Effector memory CD8-positive, alpha-beta T cell (primary cell): ENCODE results near the gene TOX2.

Experiments
- ATAC-seq: fragments of 150-1000 bp; cut with Tn5 transposase; replicated peaks from 2 replicates; pipeline ENCODE4 v1.10.0; 2021; ENCODE audit warnings: mild to moderate bottlenecking, moderate library complexity
- DNase-seq, 3 experiments: peaks; one replicate each; pipeline ENCODE4 v3.0.0; 2021
- H3K27ac Mint-ChIP-seq, 2 donors: one replicate each; pipeline ENCODE4 v1.8.0; 2022; ENCODE audit warnings: mild to moderate bottlenecking in 2 of 2, mixed read lengths in 2 of 2, moderate library complexity in 2 of 2
- H3K27me3 Mint-ChIP-seq, 2 donors: one replicate each; pipeline ENCODE4 v1.8.0; 2022; ENCODE audit warnings: mixed read lengths in 2 of 2
- H3K36me3 Mint-ChIP-seq: one replicate; pipeline ENCODE4 v1.8.0; 2022; ENCODE audit warnings: mild to moderate bottlenecking, moderate library complexity, mixed read lengths; ENCODE audit not compliant: insufficient read depth
- H3K4me1 Mint-ChIP-seq, 2 donors: one replicate each; pipeline ENCODE4 v1.8.0; 2022; ENCODE audit warnings: low read depth in 2 of 2, mixed read lengths in 2 of 2
- H3K4me3 Mint-ChIP-seq, 2 donors: one replicate each; pipeline ENCODE4 v1.8.0; 2022; ENCODE audit warnings: mild to moderate bottlenecking in 2 of 2, mixed read lengths in 2 of 2, moderate library complexity in 2 of 2
- H3K9me3 Mint-ChIP-seq, 2 donors: one replicate each; pipeline ENCODE4 v1.8.0; 2022; ENCODE audit warnings: mixed read lengths in 2 of 2

TOX2 gene

DNA sequence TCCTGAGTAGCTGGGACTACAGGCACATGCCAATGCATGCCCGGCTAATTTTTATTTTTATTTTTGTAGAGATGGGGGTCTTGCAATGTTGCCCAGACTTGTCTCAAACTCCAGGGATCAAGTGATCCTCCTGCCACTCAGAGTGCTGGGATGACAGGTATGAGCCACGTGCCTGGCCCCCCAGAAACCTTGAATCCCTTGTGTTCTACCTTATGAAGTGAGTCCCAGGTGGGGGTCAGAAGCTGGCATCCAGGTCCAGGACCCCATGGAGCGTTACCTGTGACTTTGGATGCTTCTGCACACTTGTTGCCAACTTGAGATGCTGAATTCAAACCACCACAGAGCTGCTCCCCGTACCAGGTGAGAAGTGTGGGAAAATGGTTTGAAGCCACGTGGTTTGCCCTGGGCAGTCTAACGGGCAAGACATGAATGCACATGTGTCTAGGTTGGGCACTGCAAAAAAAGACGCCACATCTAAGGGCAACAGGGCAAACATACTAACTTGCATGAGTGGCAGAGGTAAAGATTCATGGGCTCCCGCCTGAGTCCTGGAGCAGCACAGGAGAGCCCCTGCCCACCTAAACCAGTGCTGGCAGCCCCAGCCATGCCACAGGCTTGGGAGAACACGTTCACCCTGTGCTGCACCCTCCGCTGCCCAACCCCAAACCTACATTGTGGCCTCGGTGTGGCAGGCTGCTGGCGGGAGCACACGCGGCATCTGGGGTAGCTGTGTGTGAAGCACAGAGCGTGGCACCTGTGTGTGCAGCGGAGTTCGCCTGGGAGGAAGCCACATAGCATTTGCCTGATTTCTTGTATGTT is 171.2 kb downstream of the TOX2 start:
- Mint-ChIP-seq H3K36me3 (peaks cover 4% of the 10 kb centered on the region), H3K27me3 (peaks cover 6 to 33% of the 10 kb centered on the region in 2 donors), H3K27ac (no peak overlapping the region), H3K4me3 (no peak overlapping the region), H3K9me3 (no peaks in the 10 kb centered on the region), H3K4me1 (no peaks in the 10 kb centered on the region)
- no peak for DNase-seq
- no peak for ATAC-seq

- Mint-ChIP-seq H3K27ac (no peak overlapping the region), H3K27me3 (peaks cover 6 to 33% of the 10 kb centered on the region in 2 donors), H3K4me3 (no peak overlapping the region), H3K4me1 (no peaks in the 10 kb centered on the region), H3K36me3 (no peaks in the 10 kb centered on the region), H3K9me3 (no peaks in the 10 kb centered on the region)
- no peak for DNase-seq
- no peak for ATAC-seq
Observed at GRCh38 chr20:44087051-44087856, 172.6 kb downstream of the TOX2 start.

DNA sequence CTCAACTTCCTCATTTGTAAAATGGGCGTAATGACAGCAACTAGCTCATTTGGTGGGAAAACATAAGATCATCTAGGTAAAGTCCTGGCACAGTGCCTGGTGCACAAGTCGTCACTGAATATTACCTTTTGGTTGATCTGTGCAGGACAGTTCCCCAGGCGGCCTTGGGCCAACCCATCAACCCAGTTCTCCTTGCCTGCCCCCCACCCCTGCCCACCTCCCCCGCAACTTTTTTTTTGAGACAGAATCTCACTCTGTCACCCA is 173.1 kb downstream of the TOX2 start:
- DNase-seq (no peak), ATAC-seq (no peak)
- Mint-ChIP-seq H3K9me3 (no peaks in the 10 kb centered on the region), H3K4me3 (no peak overlapping the region), H3K36me3 (no peaks in the 10 kb centered on the region), H3K27ac (no peak overlapping the region), H3K27me3 (peaks cover 8 to 34% of the 10 kb centered on the region in 2 donors), H3K4me1 (no peaks in the 10 kb centered on the region)

- Mint-ChIP-seq H3K27ac (no peak overlapping the region), H3K4me1 (no peaks in the 10 kb centered on the region), H3K9me3 (no peaks in the 10 kb centered on the region), H3K27me3 (peaks cover 27 to 52% of the 10 kb centered on the region in 2 donors), H3K4me3 (no peak overlapping the region), H3K36me3 (no peaks in the 10 kb centered on the region)
- no peak for ATAC-seq
- DNase-seq = no peak
Observed at GRCh38 chr20:44089987-44090674, 175.5 kb downstream of the TOX2 start.

GRCh38 chr20:44091026-44091425 is 176.4 kb downstream of the TOX2 start:
- Mint-ChIP-seq H3K27ac (no peak overlapping the region), H3K36me3 (no peaks in the 10 kb centered on the region), H3K4me1 (no peaks in the 10 kb centered on the region), H3K27me3 (peaks cover 27 to 57% of the 10 kb centered on the region in 2 donors), H3K4me3 (no peak overlapping the region), H3K9me3 (no peaks in the 10 kb centered on the region)
- ATAC-seq = no peak
- no peak for DNase-seq

- DNase-seq (peak in 1 of 3 experiments; percentile 31), ATAC-seq (no peak)
- Mint-ChIP-seq H3K9me3 (no peaks in the 10 kb centered on the region), H3K27me3 (peaks cover 26 to 57% of the 10 kb centered on the region in 2 donors), H3K4me3 (no peak overlapping the region), H3K27ac (no peak overlapping the region), H3K4me1 (no peaks in the 10 kb centered on the region), H3K36me3 (peaks cover 2% of the 10 kb centered on the region)
Observed at GRCh38 chr20:44092551-44093248, 178.0 kb downstream of the TOX2 start.

DNA sequence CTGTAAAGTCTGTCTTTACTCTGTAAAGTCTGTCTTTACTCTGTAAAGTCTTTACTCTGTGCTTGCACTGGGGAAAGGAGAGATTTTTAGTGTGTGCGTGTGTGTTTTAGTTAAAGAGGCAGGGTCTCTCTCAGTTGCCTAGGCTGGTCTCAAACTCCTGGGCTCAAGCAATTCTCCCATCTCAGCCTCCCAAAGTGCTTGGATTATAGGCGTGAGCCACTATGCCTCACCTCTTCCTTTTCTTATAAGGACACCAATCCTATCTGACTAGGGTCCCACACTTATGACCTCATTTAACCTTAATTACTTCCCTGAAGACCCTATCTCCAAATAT is 178.6 kb downstream of the TOX2 start:
- ATAC-seq = no peak
- H3K4me1 Mint-ChIP-seq = no peaks in the 10 kb centered on the region
- no peak for DNase-seq
- no peaks in the 10 kb centered on the region for H3K9me3 Mint-ChIP-seq
- peaks cover 30 to 58% of the 10 kb centered on the region in 2 donors for H3K27me3 Mint-ChIP-seq
- H3K27ac Mint-ChIP-seq = no peak overlapping the region
- H3K36me3 Mint-ChIP-seq = peaks cover 2% of the 10 kb centered on the region
- no peak overlapping the region for H3K4me3 Mint-ChIP-seq

GRCh38 chr20:44095831-44096230 is 181.2 kb downstream of the TOX2 start:
- no peaks in the 10 kb centered on the region for H3K4me1 Mint-ChIP-seq
- no peak overlapping the region for H3K27ac Mint-ChIP-seq
- DNase-seq = no peak
- H3K27me3 Mint-ChIP-seq = peaks cover 54 to 85% of the 10 kb centered on the region in 2 donors
- H3K36me3 Mint-ChIP-seq = peaks cover 2% of the 10 kb centered on the region
- no peaks in the 10 kb centered on the region for H3K9me3 Mint-ChIP-seq
- no peak overlapping the region for H3K4me3 Mint-ChIP-seq
- ATAC-seq = no peak

- peaks cover 69 to 99% of the 10 kb centered on the region in 2 donors for H3K27me3 Mint-ChIP-seq
- no peak overlapping the region for H3K4me3 Mint-ChIP-seq
- H3K9me3 Mint-ChIP-seq = no peaks in the 10 kb centered on the region
- no peaks in the 10 kb centered on the region for H3K4me1 Mint-ChIP-seq
- ATAC-seq (no peak), DNase-seq (no peak)
- H3K36me3 Mint-ChIP-seq = peaks cover 2% of the 10 kb centered on the region
- H3K27ac Mint-ChIP-seq = no peak overlapping the region
Observed at GRCh38 chr20:44097521-44098255, 183.0 kb downstream of the TOX2 start.

GRCh38 chr20:44098256-44098630 is 183.6 kb downstream of the TOX2 start:
- no peaks in the 10 kb centered on the region for H3K4me1 Mint-ChIP-seq
- no peak overlapping the region for H3K4me3 Mint-ChIP-seq
- peaks cover 2% of the 10 kb centered on the region for H3K36me3 Mint-ChIP-seq
- peaks cover 65 to 99% of the 10 kb centered on the region in 2 donors for H3K27me3 Mint-ChIP-seq
- no peak overlapping the region for H3K27ac Mint-ChIP-seq
- no peaks in the 10 kb centered on the region for H3K9me3 Mint-ChIP-seq
- DNase-seq (no peak), ATAC-seq (no peak)

DNA sequence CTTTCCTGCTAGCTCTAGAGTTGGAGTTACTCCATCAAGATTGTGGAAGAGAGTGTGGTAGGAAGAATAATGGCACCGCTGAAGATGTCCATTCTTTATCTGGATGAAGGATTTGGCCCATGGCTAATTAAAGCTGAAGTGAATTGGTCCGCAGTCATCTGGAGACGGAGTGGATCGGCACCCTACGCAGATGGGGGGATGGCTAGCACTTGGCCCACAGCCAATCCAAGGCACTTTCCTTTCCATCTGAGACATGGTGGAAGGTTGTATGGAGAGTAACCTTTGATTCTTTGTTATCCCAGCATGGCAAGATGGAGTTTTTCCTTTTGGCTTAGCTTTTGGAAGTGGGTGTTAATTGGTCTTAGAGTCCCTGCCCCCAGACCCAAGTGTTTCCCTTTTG is 184.0 kb downstream of the TOX2 start:
- Mint-ChIP-seq H3K27me3 (peaks cover 65 to 99% of the 10 kb centered on the region in 2 donors), H3K4me3 (no peak overlapping the region), H3K27ac (no peak overlapping the region), H3K9me3 (no peaks in the 10 kb centered on the region), H3K4me1 (no peaks in the 10 kb centered on the region), H3K36me3 (peaks cover 2% of the 10 kb centered on the region)
- DNase-seq (no peak), ATAC-seq (no peak)

- Mint-ChIP-seq H3K27ac (no peak overlapping the region), H3K27me3 (peaks cover 66 to 99% of the 10 kb centered on the region in 2 donors), H3K4me3 (no peak overlapping the region), H3K36me3 (peaks cover 2% of the 10 kb centered on the region), H3K9me3 (no peaks in the 10 kb centered on the region), H3K4me1 (no peaks in the 10 kb centered on the region)
- DNase-seq (no peak), ATAC-seq (no peak)
Observed at GRCh38 chr20:44099832-44100231, 185.2 kb downstream of the TOX2 start.

- no peak for ATAC-seq
- peaks cover 1% of the 10 kb centered on the region for H3K36me3 Mint-ChIP-seq
- H3K9me3 Mint-ChIP-seq = peaks cover 0 to 2% of the 10 kb centered on the region in 2 donors
- H3K27me3 Mint-ChIP-seq = peaks cover 90 to 100% of the 10 kb centered on the region in 2 donors
- no peaks in the 10 kb centered on the region for H3K4me1 Mint-ChIP-seq
- H3K27ac Mint-ChIP-seq = no peak overlapping the region
- DNase-seq = no peak
- H3K4me3 Mint-ChIP-seq = no peak overlapping the region
Observed at GRCh38 chr20:44102582-44102981, 187.9 kb downstream of the TOX2 start.
